Middle frontal gyrus (tissue), 1 donor: ENCODE results near the gene IFI27.
"Not testable (repeated sequence)": the region's sequence is repeated elsewhere in the genome, so short reads cannot be mapped to it uniquely, and the experiment has no call there.

Experiments
- DNase-seq: peaks from one replicate; pipeline ENCODE4 v3.0.0-alpha.2; 2015; ENCODE audit warnings: low spot score; ENCODE audit errors: extremely low spot score

The IFI27 gene

DNA sequence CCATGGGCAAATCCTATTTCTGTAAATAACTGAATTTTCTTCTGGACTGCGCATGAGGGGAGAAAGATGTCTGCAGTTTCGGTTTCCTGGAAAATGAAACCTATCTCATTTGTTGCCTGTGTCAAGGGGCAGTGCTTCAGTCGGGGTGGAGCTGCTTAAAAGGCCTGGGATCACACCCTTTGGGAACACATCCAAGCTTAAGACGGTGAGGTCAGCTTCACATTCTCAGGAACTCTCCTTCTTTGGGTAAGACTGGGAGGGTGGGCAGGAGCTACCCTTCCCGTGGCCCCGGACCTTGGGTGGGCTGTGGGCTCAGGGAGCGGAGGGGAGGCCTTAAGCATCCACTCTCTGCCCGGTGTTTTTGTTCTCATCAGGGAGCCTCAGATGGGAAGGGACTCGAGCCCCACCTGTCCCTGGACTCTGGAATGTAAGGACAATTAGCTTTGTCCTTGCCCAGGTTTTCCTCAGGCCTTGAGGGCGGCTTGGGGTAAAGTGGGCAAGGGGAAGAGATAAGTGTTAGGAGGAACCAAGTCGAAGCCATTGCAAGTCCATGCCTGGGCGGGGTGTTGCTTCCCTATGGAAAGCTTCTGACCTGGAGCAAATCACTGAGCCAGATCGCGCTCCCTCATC, at the start of gene IFI27:
Gene IFI27, plus strand, starts transcription at position 185 of the 630 bp plus-strand sequence.
- no peak for DNase-seq

DNA sequence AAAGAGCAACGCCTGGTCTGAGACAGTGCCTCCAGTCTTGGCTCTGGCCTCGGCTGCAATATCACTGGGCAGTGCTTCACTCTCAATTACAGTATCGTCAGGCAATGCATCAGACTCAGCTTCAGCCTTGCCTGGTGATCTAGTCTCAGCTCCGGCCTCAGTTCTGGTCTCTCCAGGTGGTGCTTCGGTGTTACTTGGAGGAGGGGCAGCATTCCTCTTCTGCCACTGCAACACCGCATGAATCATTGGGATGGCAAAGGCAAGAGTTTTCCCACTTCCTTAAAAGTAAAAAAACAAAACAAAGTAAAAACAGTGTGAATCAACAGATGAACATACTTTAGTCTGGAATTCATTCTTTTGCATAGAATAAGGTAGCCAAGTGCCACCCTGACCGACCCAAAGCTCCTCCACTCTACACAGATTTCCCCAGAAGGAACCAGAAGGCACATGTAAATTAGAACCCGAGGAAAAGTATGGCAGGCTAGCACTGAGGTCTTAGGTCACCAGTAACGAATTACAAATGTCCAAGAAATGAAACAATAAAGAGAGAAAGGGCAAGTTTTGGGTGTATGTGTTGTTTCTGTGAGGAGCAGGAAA, 48.1 kb upstream of the IFI27 start:
- DNase-seq = no peak

DNA sequence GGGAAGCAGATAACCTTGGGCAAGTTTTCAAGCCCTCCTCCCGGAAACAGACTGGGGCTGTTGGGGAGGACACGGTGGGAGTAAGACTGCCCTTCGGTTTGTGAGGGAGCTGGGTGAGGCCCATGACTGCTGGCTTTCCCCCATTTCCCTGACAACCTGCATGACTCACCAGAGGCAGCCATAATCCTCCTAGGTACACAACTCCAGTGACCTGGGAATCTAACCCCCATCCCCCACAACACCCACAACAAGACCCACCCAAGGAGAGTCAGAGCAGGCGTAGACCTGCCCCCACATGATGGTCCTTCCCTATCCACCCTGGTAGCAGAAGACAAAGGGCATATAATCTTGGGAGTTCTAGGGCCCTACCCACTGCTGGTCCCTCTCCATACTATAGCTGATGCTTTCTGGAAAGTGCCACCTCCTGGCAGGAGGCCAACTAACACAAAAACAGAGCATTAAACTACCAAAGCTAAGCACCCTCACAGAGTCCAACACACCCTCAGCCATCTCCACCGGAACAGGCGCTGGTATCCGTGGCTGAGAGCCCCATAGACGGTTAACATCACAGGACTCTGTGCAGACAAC, 44.4 kb upstream of the IFI27 start:
- DNase-seq = no peak

DNA sequence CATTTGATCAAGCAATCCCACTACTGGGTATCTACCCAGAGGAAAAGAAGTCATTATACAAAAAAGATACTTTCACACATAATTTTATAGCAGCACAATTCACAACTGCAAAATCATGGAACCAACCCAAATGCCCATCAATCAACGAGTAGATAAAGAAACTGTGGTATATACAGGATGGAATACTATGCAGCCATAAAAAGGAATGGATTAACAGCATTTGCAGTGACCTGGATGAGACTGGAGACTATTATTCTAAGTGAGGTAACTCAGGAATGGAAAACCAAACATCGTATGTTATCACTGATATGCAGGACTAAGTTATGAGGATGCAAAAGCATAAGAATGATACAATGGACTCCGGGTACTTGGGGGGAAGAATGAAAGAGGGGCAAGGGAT, 38.5 kb upstream of the IFI27 start:
- DNase-seq = not testable (repeated sequence)

DNA sequence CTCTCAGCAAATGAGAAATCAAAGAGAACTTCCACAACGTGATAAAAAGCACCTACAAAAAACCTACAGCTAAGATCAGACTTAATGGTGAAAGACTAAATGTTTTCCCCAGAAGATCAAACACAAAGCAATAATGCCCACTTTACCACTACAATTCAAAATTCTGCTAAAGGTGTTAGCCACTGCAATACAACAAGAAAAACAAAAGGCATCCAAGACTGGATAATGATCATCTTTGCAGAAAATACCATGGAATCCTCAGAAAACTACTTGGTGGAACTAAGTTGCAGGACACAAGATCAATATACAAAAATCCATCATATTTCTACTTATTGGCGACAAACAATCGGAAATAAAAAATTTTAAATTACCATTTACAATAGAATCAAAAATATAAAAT, 36.0 kb upstream of the IFI27 start:
- no peak for DNase-seq

DNA sequence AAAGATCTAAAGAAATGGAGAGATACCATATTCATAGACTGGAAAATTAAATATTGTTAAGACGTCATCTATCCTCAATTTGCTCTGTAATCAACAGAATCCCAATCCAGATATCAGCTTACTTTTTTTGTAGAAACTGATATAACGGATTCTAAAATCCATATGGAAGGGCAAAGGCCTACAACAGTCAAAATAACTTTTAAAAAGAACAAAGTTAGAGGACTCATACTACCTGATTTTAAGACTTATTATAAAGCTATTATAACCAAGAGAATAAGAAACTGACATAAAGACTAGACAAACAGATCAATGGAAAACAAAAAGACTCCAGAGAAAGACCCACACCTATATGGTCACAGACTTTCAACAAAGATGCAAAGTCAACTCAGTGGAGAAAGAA, 35.5 kb upstream of the IFI27 start:
- no peak for DNase-seq

DNA sequence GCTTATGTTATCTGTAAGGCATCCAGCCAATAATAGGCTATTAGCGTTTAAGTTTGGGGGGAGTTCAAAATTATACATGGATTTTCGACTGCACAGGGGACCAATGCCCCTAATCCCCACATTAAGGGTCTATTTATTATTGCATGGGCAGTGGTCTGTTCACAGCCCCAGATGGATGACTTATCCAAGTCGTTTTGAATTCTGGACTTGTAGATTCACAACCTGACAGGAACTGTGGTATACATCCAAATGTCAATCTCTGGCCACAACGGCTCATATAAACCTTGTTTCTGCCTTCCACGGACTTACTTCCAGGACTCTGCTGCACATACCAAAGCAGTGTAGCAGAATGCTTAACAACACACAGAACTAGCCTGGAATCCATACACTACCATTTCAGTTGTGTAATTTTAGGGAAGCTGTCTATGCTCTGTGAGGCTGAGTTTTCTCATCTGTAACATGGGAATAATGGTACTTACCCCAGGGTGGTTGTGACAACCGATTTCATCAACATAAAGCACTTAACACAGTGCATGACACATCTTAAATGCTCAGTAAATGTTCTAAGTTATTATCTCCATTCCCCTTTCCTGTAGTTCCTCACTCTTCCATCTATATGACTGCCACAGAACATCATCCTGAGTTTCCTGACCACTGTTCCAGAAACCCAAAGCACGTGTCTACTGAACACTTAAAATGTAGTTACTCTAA, 33.3 kb upstream of the IFI27 start:
- no peak for DNase-seq

DNA sequence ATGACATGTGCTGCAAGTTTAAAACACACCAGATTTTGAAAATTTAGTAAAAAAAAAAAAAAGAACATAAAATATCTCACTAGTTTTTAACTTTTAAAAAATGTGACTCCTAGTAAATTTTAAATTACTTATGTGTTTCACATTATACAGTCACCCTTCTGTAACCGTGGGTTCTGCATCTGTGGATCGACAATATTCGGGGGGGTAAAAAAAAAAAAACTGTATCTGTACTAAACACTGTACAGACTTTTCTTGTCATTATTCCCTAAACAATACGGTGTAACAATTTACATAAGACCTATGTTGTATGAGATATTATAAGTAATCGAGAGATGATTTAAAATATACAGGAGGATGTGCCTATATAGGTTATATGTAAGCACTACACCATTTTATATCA, 32.7 kb upstream of the IFI27 start:
- DNase-seq = no peak

DNA sequence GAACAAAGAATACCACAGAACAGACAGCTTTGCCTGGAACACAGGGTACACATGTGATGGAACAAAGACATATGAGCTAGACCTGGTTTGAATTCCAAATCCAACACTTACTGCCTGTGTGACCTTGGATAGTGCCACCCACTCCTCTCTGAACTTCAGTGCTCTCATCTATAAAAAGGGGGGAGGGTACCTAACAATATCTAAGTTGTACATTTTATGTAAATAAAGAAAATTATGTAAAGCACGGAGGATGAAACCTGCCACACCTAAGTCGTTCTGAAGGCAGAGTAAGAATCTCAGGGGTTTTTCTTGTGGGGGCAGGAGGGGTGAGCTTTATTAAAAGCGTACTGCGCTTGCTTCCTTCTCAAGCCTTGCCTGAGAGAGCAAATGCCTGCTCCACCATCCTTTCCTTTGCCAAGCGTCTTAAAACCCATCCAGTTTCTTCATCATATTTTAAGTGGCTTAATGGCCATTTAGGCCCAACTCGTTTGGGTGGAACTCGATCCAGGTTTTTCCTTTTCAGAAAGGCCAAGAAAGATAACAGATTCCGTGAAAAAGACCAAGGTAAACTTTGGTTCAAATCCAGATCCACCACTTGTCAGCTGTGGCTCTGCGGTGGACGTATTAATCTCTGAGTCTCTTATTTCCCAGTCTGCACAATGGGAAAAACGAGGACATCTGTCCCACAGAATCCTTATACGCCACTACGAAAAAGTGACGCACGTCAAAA, 30.5 kb upstream of the IFI27 start:
- DNase-seq = no peak

DNA sequence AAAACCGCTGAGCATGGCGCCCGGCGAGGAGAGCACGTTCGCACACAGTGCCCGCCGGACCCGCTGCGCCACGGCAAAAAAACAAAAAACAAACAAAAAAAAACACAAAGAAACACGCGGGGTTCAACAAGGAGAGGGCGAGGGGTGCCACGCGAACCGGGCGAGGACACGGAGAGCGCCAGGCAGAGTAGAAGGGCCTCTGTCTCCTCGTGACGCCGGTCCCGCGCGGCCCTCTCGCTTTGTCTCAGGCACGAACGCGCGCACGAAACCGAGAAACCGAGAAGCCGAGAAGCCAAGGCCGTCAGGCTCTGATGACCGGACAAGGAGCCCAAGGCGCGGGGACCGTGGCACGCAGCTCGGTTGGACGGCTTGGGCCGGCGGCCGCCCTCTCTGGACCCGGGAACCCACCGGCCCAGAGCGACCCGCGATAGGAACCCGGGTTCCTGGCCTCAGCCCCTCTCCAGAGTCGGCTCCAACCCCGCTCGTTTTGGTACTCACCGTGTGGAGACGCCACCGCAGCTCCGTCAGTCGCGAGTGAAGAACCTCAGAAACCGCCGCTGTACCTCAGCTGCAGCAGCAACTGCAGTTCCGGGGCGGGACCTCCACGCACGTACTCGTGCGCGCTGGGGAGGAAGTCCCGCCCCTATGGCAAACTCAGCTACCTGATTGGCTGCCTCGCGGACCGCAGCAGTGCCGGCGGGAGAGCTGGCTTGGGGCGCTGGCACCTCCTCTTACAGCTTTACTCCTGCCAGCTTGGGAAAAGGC, 29.7 kb upstream of the IFI27 start, which contains the start of the genes DDX24 and IFI27L1:
Gene DDX24, minus strand, starts transcription at position 582 of the 765 bp plus-strand sequence. CDS start 1,460 bp downstream, outside the sequence.
Gene IFI27L1, plus strand, starts transcription at position 690 of the 765 bp plus-strand sequence. CDS start 15,628 bp downstream, outside the sequence.
- peak; percentile 90 for DNase-seq

DNA sequence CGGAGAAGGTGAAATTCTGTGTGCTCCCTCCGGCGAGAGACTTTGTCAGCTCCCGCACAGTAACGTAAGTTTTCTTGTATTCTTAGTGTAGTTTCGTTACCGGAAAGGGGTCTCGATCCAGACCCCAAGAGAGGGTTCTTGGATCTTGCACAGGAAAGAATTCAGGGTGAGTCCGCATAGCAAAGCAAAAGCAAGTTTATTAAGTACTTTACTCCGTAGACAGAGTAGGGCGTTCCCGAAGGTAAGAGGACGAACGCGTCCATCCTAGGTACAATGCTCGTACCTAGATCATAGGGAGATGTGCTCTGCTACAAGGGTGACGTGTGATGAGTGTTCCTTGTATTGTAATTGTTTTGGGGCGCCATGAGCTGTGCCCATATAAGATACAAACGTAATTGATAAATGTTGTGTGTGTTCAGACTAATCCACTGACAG, 29.1 kb upstream of the IFI27 start:
- DNase-seq = no peak

DNA sequence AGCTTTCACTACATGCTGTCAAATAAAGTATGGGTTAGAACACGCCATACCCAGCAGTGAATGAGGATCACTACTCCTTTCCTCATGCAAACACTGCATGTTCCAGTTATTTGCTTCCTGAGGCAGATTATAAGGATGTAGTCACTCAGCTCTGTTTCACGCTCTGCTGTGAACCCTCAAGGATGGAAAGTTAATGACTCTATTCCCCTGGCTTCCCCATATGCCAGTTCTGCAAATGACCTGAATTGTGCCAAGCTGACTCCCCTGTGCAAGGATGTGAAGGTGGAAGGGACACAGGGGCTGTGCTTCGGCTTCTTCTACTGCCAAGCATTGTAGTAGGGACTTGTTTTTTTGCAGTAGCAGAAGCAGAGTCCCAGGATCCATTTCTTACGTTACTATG, 22.6 kb upstream of the IFI27 start:
- no peak for DNase-seq

DNA sequence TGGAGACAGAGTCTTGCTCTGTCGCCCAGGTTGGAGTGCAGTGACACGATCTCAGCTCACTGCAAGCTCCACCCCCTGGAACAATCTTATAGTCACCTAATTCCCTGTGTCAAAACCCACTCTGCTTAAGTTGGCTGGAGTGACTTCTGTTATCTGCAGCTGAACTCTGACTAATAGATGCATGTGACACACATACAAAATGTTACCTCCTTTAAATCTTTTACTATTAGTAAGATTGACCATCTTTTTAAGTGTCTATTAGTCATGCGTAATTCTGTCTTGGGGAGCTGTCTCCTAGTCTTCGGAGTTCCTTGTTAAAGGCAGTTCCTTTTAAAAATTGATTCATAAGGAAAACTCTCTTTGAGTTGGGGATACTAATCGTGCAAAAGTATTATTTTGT, 22.0 kb upstream of the IFI27 start:
- no peak for DNase-seq

DNA sequence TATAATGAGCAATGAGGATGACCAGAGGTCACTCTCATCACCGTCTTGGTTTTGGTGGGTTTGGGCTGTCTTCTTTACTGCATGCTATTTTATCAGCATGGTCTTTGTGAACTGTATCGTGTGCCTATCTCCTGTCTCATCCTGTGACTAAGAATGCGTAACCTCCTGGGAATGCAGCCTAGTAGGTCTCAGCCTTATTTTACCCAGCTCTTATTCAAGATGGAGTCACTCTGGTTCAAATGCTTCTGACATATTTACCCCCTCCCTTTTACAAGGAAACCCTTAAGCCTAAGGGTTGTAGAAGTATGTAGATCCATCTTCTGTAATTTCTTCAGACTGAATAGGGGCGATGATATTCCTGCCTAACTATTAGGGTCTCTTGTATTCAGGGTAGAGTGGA, 21.1 kb upstream of the IFI27 start:
- no peak for DNase-seq

DNA sequence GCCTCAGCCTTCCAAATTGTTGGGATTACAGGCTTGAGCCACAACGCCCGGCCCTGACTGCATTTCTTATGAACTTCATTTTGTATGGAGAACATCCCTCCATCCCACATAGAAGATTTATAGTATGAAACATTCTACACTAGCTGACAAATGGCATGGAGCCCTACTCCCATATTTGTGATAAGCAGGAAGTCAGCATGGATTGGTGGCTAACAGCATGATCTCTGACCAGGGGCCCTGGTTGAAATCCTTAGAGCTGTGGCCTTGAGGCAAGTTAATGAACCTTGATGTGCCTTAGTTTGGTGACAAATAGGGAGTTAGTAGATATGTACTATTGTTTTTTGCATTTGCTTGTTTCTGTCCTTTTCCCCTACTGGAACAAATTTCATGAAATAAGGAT, 17.1 kb upstream of the IFI27 start:
- DNase-seq = no peak

DNA sequence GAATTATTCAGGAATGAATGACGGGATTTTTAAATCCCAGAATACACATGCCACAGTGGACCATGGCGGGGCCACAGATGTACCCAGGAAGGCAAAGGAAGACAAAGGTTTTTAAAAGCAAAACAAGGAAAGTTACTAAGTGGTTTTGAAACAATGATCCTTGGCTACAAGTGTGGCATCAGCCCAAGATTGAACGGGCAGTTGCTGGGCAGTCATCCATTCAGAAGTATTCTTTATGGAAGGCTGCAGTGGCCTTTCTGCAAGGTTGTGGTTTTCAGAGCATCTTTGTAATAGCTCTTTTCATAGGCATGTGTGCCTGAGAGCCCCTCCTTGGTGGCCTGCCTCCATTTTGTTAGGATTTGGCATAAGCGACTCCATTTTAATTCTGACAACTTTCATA, 13.4 kb upstream of the IFI27 start:
- no peak for DNase-seq

DNA sequence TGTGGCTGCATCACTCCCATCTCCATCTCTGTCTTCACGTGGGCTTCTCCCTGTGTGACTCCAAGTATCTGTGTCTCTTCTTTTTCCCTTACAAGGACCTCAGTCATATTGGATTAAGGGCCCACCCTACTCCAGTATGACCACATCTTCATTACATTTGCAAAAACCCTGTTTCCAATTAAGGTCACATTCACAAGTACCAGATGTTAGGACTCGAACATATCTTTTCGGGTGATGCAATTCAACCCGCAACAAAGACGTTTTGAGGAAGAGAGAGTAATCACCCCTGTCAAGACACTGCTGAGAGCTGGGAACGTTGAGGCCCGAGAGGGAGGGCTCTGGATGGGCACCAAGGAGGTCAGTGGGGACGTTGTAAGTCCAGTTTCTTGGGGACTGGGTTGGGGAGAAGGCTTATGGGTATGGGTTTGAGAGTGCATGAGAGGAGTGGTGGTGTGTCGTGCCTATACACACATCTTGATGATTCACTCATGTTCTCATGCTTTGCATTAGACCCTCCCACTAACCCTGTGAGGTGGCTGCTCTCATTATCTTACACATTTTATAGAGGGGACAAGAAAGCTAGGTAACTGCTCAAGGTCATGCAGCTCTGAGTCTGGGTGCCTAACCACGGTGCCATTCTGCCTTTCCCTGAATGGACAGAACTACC, 12.1 kb upstream of the IFI27 start:
- no peak for DNase-seq

DNA sequence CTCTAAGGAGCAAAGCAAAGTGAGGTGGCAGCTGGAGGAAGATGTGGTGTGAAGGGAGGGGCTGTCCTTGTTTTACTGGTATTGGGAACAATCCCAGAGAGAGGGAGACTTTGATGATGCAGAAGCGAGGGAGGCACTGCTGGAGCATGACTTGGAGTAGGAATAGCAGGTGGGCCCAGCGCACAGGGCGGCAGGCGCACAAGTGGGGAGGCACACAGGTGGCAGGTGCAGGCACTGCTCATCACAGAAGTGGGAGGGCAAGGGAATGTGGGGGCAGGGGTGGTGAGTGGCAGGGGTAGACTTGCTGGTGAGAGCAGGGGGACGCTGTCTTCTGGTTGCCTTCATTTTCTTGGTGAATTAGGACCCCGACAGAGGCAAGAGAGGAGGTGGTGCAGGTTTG, 11.5 kb upstream of the IFI27 start:
- DNase-seq = no peak

DNA sequence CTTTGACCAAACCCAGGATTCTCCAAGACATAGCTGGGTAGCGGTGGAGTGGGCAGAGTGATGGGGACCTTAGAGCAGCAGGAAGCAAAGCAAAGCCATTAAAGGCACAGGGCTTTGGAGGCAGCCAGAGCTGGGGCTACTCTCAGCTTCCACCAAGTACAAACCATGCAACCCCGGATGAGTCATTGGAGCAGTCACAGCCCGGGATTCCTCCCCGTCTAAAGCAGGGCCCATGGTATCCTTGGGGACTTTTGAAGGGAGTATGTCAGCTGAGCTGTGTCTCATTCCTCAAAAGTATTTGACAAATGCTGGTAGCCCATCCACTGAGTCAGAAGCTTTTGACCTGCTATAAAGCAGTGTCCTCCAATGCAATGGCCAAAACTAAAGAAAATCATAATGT, 9.7 kb upstream of the IFI27 start:
- no peak for DNase-seq

DNA sequence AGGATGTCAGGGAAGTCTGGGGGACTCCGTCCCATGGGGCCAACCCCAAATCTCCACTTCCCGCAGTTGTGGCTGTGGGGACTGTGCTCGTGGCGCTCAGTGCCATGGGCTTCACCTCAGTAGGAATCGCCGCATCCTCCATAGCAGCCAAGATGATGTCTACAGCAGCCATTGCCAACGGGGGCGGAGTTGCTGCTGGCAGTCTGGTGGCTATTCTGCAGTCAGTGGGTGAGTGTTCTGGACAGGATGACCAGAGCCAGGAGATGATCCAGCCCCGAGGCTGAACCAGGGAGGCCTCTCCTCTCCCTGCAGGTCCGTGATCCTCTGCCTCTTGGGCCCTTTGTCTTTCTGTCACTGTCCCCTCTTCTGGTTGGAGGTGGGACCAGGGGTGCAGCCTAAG, 8.8 kb upstream of the IFI27 start:
- DNase-seq = no peak
